Kidney epithelial cell (primary cell): ENCODE measurements around the gene NOXA1. TPM values are rescaled to one million over a fixed set of nuclear protein-coding genes. Genes with fewer than 3 reads are reported as not detected.

Experiments
- DNase-seq: peaks from one replicate; pipeline ENCODE4 v3.0.0-alpha.2; 2010; ENCODE audit warnings: low read depth
- H3K27me3 ChIP-seq: 2 replicates; pipeline ENCODE4 v1.6.0; 2011; ENCODE audit warnings: low read length; ENCODE audit not compliant: control insufficient read depth, insufficient read depth
- H3K36me3 ChIP-seq: 2 replicates; pipeline ENCODE4 v1.5.1; 2011; ENCODE audit warnings: low read length; ENCODE audit not compliant: control insufficient read depth, insufficient read depth
- H3K4me3 ChIP-seq: 2 replicates; pipeline ENCODE4 v1.5.1; 2011; ENCODE audit warnings: low read depth, mild to moderate bottlenecking, control low read depth, low read length
- total RNA-seq: library from RNA; depleted of rRNA; stranded (reverse); fragments of >200 nt; gene quantifications from 2 replicates; pipeline ENCODE4 v1.2.3, GENCODE V29; 2015
- TF ChIP-seq, protein P1 (sequence below): IDR thresholded peaks from 2 replicates; pipeline ENCODE4 v1.5.1; 2011; ENCODE audit warnings: mild to moderate bottlenecking, moderate library complexity, low read length, control low read depth, inconsistent platforms; ENCODE audit not compliant: insufficient read depth, poor library complexity, severe bottlenecking

The NOXA1 gene
- total RNA-seq, 1 donor from 2014 or later, result 0.84 TPM

DNA sequence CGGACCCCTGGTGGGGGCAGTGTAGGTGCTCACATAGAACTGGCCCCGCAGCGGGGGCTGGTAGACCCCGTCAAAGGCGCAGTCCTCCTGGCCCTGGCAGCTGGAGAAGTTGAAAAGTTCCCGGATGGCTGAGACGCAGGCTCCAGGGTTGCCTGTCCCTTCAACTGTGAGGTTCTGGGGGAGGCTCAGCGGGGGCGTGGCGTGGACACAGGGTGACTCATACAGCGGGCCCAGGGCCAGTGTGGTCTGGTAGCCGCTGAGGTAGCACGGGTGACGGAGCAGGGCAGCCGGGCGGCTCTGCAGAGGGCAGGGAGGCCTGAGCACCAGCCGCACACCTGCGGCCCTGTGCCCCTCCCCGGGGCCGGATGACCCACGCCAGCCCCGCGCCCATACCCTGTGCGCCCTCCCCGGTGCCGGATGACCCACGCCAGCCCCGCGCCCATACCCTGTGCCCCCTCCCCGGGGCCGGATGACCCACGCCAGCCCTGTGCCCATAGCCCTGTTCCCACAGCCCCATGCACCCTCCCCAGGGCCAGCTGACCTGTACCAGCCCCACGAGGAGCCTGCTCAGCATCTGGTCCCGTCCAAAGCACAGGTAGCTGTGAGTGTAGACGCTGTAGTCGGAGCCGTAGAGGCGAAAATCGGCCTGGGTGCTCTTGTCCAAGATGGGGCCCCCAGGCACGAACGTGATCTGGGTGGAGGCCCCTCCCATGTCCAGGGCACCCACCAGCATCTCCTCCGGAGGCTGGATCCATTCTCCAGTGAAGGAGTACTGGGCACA, 13.0 kb downstream of the NOXA1 start:
- DNase-seq, result peak; percentile 71
- no peak overlapping the region for H3K4me3 ChIP-seq
- TF ChIP-seq, protein P1, sequence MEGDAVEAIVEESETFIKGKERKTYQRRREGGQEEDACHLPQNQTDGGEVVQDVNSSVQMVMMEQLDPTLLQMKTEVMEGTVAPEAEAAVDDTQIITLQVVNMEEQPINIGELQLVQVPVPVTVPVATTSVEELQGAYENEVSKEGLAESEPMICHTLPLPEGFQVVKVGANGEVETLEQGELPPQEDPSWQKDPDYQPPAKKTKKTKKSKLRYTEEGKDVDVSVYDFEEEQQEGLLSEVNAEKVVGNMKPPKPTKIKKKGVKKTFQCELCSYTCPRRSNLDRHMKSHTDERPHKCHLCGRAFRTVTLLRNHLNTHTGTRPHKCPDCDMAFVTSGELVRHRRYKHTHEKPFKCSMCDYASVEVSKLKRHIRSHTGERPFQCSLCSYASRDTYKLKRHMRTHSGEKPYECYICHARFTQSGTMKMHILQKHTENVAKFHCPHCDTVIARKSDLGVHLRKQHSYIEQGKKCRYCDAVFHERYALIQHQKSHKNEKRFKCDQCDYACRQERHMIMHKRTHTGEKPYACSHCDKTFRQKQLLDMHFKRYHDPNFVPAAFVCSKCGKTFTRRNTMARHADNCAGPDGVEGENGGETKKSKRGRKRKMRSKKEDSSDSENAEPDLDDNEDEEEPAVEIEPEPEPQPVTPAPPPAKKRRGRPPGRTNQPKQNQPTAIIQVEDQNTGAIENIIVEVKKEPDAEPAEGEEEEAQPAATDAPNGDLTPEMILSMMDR, result no peak

GRCh38 chr9:137436761-137437600, 13.8 kb downstream of the NOXA1 start:
- Histone ChIP-seq H3K4me3 (no peak overlapping the region), H3K36me3 (no peaks in the 10 kb centered on the region), H3K27me3 (peaks cover 44% of the 10 kb centered on the region)
- no peak for DNase-seq
- TF ChIP-seq, protein P1, result no peak

More for the DNA sequence above, 13.0 kb downstream of the NOXA1 start:
- Histone ChIP-seq H3K27me3 (peaks cover 44% of the 10 kb centered on the region), H3K36me3 (no peaks in the 10 kb centered on the region)

GRCh38 chr9:137437691-137438590, 14.7 kb downstream of the NOXA1 start:
- Histone ChIP-seq H3K36me3 (no peaks in the 10 kb centered on the region), H3K27me3 (peaks cover 40% of the 10 kb centered on the region), H3K4me3 (no peak overlapping the region)
- TF ChIP-seq, protein P1, result no peak
- no peak for DNase-seq

- no peak for DNase-seq
- no peak overlapping the region for H3K4me3 ChIP-seq
- TF ChIP-seq, protein P1, result no peak
- H3K36me3 ChIP-seq, result no peaks in the 10 kb centered on the region
- H3K27me3 ChIP-seq, result peaks cover 33% of the 10 kb centered on the region
Measured at GRCh38 chr9:137438591-137439157, 15.5 kb downstream of the NOXA1 start.

DNA sequence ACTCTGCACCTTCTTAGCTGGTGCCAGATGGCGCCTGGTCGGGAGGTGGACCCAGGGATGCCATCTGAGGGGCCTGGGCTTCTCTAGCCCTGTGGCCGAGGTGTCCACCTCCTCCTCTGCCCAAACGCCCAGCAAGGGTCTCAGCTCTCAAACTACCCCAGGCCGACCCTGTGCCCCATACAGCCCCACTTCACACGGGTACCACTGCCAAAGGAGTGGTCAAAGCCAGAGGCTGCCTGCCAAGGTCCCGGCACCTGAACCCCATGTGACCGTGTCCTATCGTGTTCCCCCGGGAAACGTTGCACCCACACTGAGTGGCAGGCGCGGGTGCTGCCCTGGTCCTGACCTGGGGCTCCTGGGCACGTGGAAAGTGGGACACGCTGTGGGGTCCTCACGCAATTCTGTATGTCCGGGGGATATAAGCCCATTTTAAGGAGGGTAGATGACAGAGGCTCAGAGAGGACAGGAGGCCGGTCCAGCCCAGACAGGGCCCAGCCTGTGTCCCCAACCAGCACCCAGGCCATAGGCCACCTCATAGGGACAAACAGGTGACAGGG, 16.0 kb downstream of the NOXA1 start:
- Histone ChIP-seq H3K36me3 (no peaks in the 10 kb centered on the region), H3K27me3 (peaks cover 28% of the 10 kb centered on the region), H3K4me3 (no peak overlapping the region)
- DNase-seq, result no peak
- TF ChIP-seq, protein P1, result no peak
